ENCODE results near the gene C22orf39. TPM values are rescaled to one million over a fixed set of nuclear protein-coding genes. Genes with fewer than 3 reads are reported as not detected.
A peak's percentile ranks its signal among the peaks of the same experiment; 100 is the strongest.

Gene C22orf39
- total RNA-seq, 4 donors from 2014 or later, result 69.4 to 107 (median 97.0) TPM

- Histone ChIP-seq H3K27me3 (no peaks in the 10 kb centered on the region), H3K36me3 (peaks cover 0 to under 1% of the 10 kb centered on the region in 2 donors), H3K9me3 (no peaks in the 10 kb centered on the region), H3K4me3 (peak overlapping the region in 1 of 2 donors; percentile 80), H3K4me1 (peaks cover 0 to 37% (median 20%) of the 10 kb centered on the region in 3 donors), H3K27ac (peak overlapping the region in 1 of 4 donors; percentile 33)
- TF ChIP-seq EP300 (IDR thresholded peaks at IDR 0.05), result no peak
- TF ChIP-seq, protein P1, sequence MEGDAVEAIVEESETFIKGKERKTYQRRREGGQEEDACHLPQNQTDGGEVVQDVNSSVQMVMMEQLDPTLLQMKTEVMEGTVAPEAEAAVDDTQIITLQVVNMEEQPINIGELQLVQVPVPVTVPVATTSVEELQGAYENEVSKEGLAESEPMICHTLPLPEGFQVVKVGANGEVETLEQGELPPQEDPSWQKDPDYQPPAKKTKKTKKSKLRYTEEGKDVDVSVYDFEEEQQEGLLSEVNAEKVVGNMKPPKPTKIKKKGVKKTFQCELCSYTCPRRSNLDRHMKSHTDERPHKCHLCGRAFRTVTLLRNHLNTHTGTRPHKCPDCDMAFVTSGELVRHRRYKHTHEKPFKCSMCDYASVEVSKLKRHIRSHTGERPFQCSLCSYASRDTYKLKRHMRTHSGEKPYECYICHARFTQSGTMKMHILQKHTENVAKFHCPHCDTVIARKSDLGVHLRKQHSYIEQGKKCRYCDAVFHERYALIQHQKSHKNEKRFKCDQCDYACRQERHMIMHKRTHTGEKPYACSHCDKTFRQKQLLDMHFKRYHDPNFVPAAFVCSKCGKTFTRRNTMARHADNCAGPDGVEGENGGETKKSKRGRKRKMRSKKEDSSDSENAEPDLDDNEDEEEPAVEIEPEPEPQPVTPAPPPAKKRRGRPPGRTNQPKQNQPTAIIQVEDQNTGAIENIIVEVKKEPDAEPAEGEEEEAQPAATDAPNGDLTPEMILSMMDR (IDR thresholded peaks at IDR 0.05), result no peak
- TF ChIP-seq POLR2A (IDR thresholded peaks at IDR 0.05), result no peak
- TF ChIP-seq POLR2AphosphoS5 (IDR thresholded peaks at IDR 0.05), result no peak
- WGBS, 2 donors (ENCODE audit: low coverage in 1 of 2), result 1 to 23% methylated on average over 2 to 11 of the region's 15 CpGs
- no peak for ATAC-seq
Observed at GRCh38 chr22:19480173-19480568, 32.7 kb upstream of the C22orf39 start.

- WGBS, 2 donors (ENCODE audit: low coverage in 1 of 2), result 0% methylated on average over 8 to 15 of the region's 50 CpGs
- H3K36me3 ChIP-seq, result peaks cover 0 to 7% of the 10 kb centered on the region in 2 donors
- ATAC-seq, result peak; percentile 97
- H3K4me3 ChIP-seq, result peak within 1 kb of the TSS; percentile 80 to 92
- H3K27ac ChIP-seq, result peak within 1 kb of the TSS; percentile 88 to 97 (median 91)
- TF ChIP-seq POLR2AphosphoS5 (IDR thresholded peaks at IDR 0.05) (peak; percentile 34), EP300 (IDR thresholded peaks at IDR 0.05) (no peak)
- H3K27me3 ChIP-seq, result no peaks in the 10 kb centered on the region
- no peaks in the 10 kb centered on the region for H3K9me3 ChIP-seq
- peaks cover 0 to 39% (median 20%) of the 10 kb centered on the region in 3 donors for H3K4me1 ChIP-seq
Observed at GRCh38 chr22:19479355-19480172, 32.1 kb upstream of the C22orf39 start, which contains the start of gene CDC45. Gene CDC45 (plus strand): TSS chr22:19479920. CDS start chr22:19479969, 49 bp downstream.

DNA sequence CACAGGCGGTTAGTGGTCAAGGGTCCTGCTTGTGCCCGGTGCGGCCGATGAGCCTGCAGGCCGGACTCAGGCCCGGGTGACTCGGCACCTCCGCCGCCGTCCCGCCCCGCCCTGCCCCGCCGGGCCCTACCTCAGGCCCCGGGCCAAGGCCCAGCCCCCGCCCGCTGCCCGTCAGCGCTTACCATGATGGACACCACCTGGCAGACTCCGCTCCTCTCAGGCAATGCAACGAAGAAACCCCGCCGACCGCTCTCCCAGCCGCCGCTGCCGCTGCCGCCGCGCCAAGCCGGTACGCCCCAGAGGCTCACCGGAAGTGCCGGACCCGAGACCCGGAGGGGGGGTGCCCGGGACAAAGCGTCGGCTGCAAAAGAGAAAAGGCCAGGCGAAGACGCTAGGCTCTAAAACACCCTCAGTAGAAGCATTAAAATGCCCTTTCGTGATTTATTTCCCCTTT lies 31.4 kb upstream of the C22orf39 start, which contains the start of gene UFD1:
UFD1 (minus strand) TSS at position 293 of the 454 bp plus-strand sequence; CDS start at position 185, 108 bp downstream.
- no peaks in the 10 kb centered on the region for H3K27me3 ChIP-seq
- peak; percentile 82 for ATAC-seq
- H3K4me3 ChIP-seq, result peak within 1 kb of the TSS; percentile 80 to 92
- peaks cover 0 to 13% of the 10 kb centered on the region in 2 donors for H3K36me3 ChIP-seq
- 0% methylated on average over 2 to 4 of the region's 42 CpGs for WGBS, 2 donors (ENCODE audit: low coverage in 1 of 2)
- peaks cover 0 to 39% (median 20%) of the 10 kb centered on the region in 3 donors for H3K4me1 ChIP-seq
- peak within 1 kb of the TSS; percentile 88 to 97 (median 91) for H3K27ac ChIP-seq
- H3K9me3 ChIP-seq, result no peaks in the 10 kb centered on the region
- peak; percentile 21 to 47 for TF ChIP-seq POLR2A (IDR thresholded peaks at IDR 0.05)
- peak; percentile 75 for TF ChIP-seq POLR2AphosphoS5 (IDR thresholded peaks at IDR 0.05)
- TF ChIP-seq EP300 (IDR thresholded peaks at IDR 0.05), result no peak
- TF ChIP-seq, protein P1 (IDR thresholded peaks at IDR 0.05), result no peak

DNA sequence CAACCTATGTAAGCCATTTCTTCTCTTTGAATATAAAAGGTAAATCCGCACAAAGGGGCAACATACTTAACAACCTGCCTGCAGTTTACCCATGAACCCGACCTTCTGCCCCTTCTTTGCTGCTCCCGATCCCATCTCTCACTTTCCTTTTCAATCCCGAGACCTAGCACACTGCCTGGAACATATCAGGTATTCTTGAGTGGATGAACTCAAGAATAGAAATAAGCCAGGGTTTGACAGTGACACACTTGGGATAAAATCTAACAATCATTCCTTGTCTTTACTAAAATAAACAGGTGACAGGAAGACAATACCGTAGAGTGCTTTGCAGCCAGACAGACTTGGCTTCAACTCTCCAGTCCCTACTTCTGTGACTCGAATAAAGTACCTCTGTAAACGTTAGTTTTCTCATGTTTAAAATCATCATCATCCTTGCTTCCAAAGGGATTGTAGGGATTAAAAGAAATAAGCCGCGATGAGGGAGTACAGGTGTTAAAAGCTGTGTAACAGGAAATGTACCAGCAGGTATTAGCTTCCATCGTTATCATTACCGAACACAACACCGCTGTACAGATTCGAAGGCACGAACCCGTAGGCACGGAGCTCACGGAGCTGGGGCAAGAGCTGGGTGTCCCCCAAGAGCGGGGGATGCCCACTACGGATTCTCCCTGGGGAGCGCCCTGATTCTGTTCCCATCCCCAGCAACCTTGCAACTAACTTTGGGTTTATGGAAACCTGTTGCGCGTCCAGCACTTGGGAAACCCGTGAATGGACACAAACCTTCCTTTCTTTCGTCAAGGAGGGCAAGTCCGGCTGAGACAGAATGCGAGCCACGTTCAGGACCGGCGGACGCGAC lies 30.8 kb upstream of the C22orf39 start:
- 2 to 3% methylated on average over 10 to 18 of the region's 31 CpGs for WGBS, 2 donors (ENCODE audit: low coverage in 1 of 2)
- Histone ChIP-seq H3K4me3 (peak overlapping the region; percentile 80 to 92), H3K36me3 (peaks cover 0 to 20% of the 10 kb centered on the region in 2 donors), H3K9me3 (no peaks in the 10 kb centered on the region), H3K27ac (peak overlapping the region; percentile 88 to 97 (median 91)), H3K27me3 (no peaks in the 10 kb centered on the region), H3K4me1 (peaks cover 0 to 39% (median 20%) of the 10 kb centered on the region in 3 donors)
- TF ChIP-seq EP300 (IDR thresholded peaks at IDR 0.05) (no peak), POLR2A (IDR thresholded peaks at IDR 0.05) (no peak), POLR2AphosphoS5 (IDR thresholded peaks at IDR 0.05) (no peak)
- TF ChIP-seq, protein P1 (IDR thresholded peaks at IDR 0.05), result no peak
- ATAC-seq, result no peak
